HepG2 (cell line): ENCODE data around the gene BAIAP2L1. TPM values are rescaled to one million over a fixed set of nuclear protein-coding genes. Genes with fewer than 3 reads are reported as not detected.

Experiments used
- ATAC-seq: fragments of 200-7000 bp; cut with Tn5 transposase; 3 replicates; pipeline ENCODE4 v1.9.1; 2020; ENCODE audit warnings: mild to moderate bottlenecking, moderate library complexity
- BruUV-seq: library from RNA; stranded (reverse); fragments of 400-500 nt; replicated peaks from 2 replicates; lab custom pipeline; 2021; lab: Mats Ljungman, UMichigan
- CTCF ChIA-PET: fragments of 300-600 bp; formaldehyde crosslinking; extraction: SDS; loops from one replicate; lab custom pipeline; 2021; ENCODE audit warnings: low total read pairs, inconsistent platforms, low intra/inter-chr PET ratio; lab: Yijun Ruan, JAX
- POLR2A ChIA-PET: fragments of 350-600 bp; sonication (Branson Sonifier 250); formaldehyde crosslinking; loops from one replicate; lab custom pipeline; 2020; ENCODE audit warnings: antibody characterized with exemption, inconsistent platforms; lab: Yijun Ruan, JAX
- DNase-seq: peaks from one replicate; pipeline ENCODE4 v3.0.0-alpha.2; 2015; ENCODE audit warnings: low spot score
- FAIRE-seq: peaks from 3 replicates; lab custom pipeline; 2011; peaks lifted over from hg19 to GRCh38; lab: Jason Lieb, UNC
- H2AFZ ChIP-seq: one replicate; pipeline ENCODE4 v1.6.1; 2011; ENCODE audit warnings: low read length, inconsistent platforms
- H3K27ac ChIP-seq: fragments of 300-600 bp; 3 replicates; pipeline ENCODE4 v1.8.0; 2011; ENCODE audit warnings: mixed run types, mild to moderate bottlenecking, mixed read lengths, low read length, inconsistent platforms; ENCODE audit not compliant: insufficient read depth; ENCODE audit errors: extremely low read length
- H3K27me3 ChIP-seq, 2 experiments: fragments of 200-600 bp in 1 of 2; 2 replicates in 1 of 2; 3 replicates in 1 of 2; pipeline versions ENCODE4 v1.6.0 to v1.8.0; 2011; ENCODE audit warnings: low read length in 2 of 2, mild to moderate bottlenecking in 2 of 2, moderate library complexity in 2 of 2, inconsistent platforms in 1 of 2; ENCODE audit not compliant: insufficient read depth in 2 of 2, control insufficient read depth in 1 of 2
- H3K36me3 ChIP-seq, 2 experiments: fragments of 200-600 bp in 1 of 2; replicated peaks in 1 of 2; 2 replicates in 1 of 2; 3 replicates in 1 of 2; pipeline versions ENCODE4 v1.5.1 to v1.8.0; 2011; ENCODE audit warnings: low read length in 2 of 2, inconsistent platforms in 1 of 2; ENCODE audit not compliant: insufficient read depth in 2 of 2, control insufficient read depth in 1 of 2
- H3K4me1 ChIP-seq: 2 replicates; pipeline ENCODE4 v1.5.1; 2012; ENCODE audit warnings: low read length, inconsistent platforms; ENCODE audit not compliant: insufficient read depth
- H3K4me2 ChIP-seq: 2 replicates; pipeline ENCODE4 v1.6.0; 2011; ENCODE audit warnings: low read depth, low read length, inconsistent platforms
- H3K4me3 ChIP-seq, 3 experiments: fragments of 200-600 bp in 1 of 3; sonication (generic), shearing (Covaris generic) in 1 of 3; replicated peaks in 1 of 3; 2 replicates each; pipeline ENCODE4 v1.5.1; 2011 to 2016; ENCODE audit warnings: low read length in 3 of 3, inconsistent platforms in 2 of 3, low read depth in 2 of 3, mild to moderate bottlenecking in 2 of 3, control low read depth in 1 of 3, mixed read lengths in 1 of 3; ENCODE audit not compliant: insufficient read depth in 1 of 3
- H3K79me2 ChIP-seq: one replicate; pipeline ENCODE4 v1.6.1; 2011; ENCODE audit warnings: low read length, inconsistent platforms; ENCODE audit not compliant: insufficient read depth
- H3K9ac ChIP-seq: 2 replicates; pipeline ENCODE4 v1.6.0; 2011; ENCODE audit warnings: mild to moderate bottlenecking, low read depth, low read length, inconsistent platforms; ENCODE audit not compliant: insufficient read depth
- H3K9me3 ChIP-seq: 2 replicates; pipeline ENCODE4 v1.5.1; 2012; ENCODE audit warnings: mild to moderate bottlenecking, low read length
- H4K20me1 ChIP-seq: 2 replicates; pipeline ENCODE4 v1.6.0; 2011; ENCODE audit warnings: inconsistent platforms, mild to moderate bottlenecking, low read length, moderate library complexity; ENCODE audit not compliant: insufficient read depth
- ATAD3A ChIP-seq: sonication (generic); formaldehyde crosslinking; IDR thresholded peaks from 2 replicates; pipeline ENCODE4 v1.4.0; 2020; ENCODE audit warnings: missing genetic modification reagents
- GFI1 ChIP-seq: sonication (generic); formaldehyde crosslinking; IDR thresholded peaks from 2 replicates; pipeline ENCODE4 v1.5.0; 2020; ENCODE audit warnings: missing genetic modification reagents, mild to moderate bottlenecking, borderline replicate concordance
- MAFF ChIP-seq: IDR thresholded peaks from 2 replicates; pipeline ENCODE4 v1.6.1; 2011; ENCODE audit warnings: low read depth, low read length, improper control_type of control experiment
- MIER3 ChIP-seq: IDR thresholded peaks from 2 replicates; pipeline ENCODE4 v1.6.1; 2016; ENCODE audit warnings: missing compliant biosample characterization, borderline replicate concordance
- NFYB ChIP-seq: sonication (generic); formaldehyde crosslinking; IDR thresholded peaks from 2 replicates; pipeline ENCODE4 v1.4.0; 2020; ENCODE audit warnings: missing genetic modification reagents
- SRSF1 ChIP-seq: fragments of 200-400 bp; formaldehyde crosslinking; optimal IDR thresholded peaks from 2 replicates; pipeline ENCODE3; 2017; ENCODE audit warnings: mild to moderate bottlenecking, low read depth, low read length, moderate library complexity
- ZFP41 ChIP-seq: sonication (generic); formaldehyde crosslinking; IDR thresholded peaks from 2 replicates; pipeline ENCODE4 v1.4.0; 2020; ENCODE audit warnings: mild to moderate bottlenecking, missing genetic modification reagents, borderline replicate concordance
- ZNF124 ChIP-seq: sonication (generic); formaldehyde crosslinking; IDR thresholded peaks from 2 replicates; pipeline ENCODE4 v1.4.0; 2020; ENCODE audit warnings: missing genetic modification reagents
- ZNF367 ChIP-seq: sonication (generic); formaldehyde crosslinking; IDR thresholded peaks from 2 replicates; pipeline ENCODE4 v1.4.0; 2020; ENCODE audit warnings: missing genetic modification reagents, borderline replicate concordance
- ZNF644 ChIP-seq: IDR thresholded peaks from 2 replicates; pipeline ENCODE4 v1.6.1; 2016; ENCODE audit warnings: low read depth
- ZNF780A ChIP-seq: sonication (generic); formaldehyde crosslinking; IDR thresholded peaks from 2 replicates; pipeline ENCODE4 v1.8.0; 2022; ENCODE audit warnings: mild to moderate bottlenecking, missing genetic modification reagents, moderate library complexity
- WGBS: methylation state at CpG from one replicate; pipeline ENCODE4 v1.1.6; 2017; ENCODE audit warnings: low lambda C conversion rate; 5-methylcytosine and 5-hydroxymethylcytosine counted together
- in situ Hi-C: cut with HindIII; loops from 2 replicates; pipeline ENCODE4 v1.10.0; 2017; ENCODE audit warnings: low pct_unique_long_range_greater_than_20kb; ENCODE audit not compliant: extremely low pct_ligation_motif_present
- intact Hi-C: fragments of 100-400 bp; cut with micrococcal nuclease; formaldehyde crosslinking; loops from one replicate; pipeline ENCODE4 v1.10.0; 2022; ENCODE audit not compliant: unreplicated experiment
- polyA plus RNA-seq, 8 experiments: library from polyadenylated mRNA; depleted of rRNA in 3 of 8; stranded (reverse) in 7 of 8; unstranded in 1 of 8; fragments of >200 nt; fragmentation: Illumina TruSeq in 4 of 8; extraction: Trizol in 4 of 8; gene quantifications; 2 replicates each; pipeline versions ENCODE4 v1.2.1 to v1.2.3, GENCODE V29; 2011 to 2016; ENCODE audit warnings: low read depth in 4 of 8, missing spikeins in 1 of 8, mixed read lengths in 1 of 8; ENCODE audit not compliant: insufficient read depth in 1 of 8
- total RNA-seq, 5 experiments: library from RNA; depleted of rRNA; stranded (reverse); fragments of >200 nt; fragmentation: Illumina TruSeq; extraction: Trizol; gene quantifications; 2 replicates each; pipeline ENCODE4 v1.2.3, GENCODE V29; 2016; ENCODE audit warnings: low read depth in 1 of 5
- TF ChIP-seq, protein P1 (sequence below): sonication (generic); formaldehyde crosslinking; IDR thresholded peaks from 2 replicates; pipeline ENCODE4 v1.4.0; 2020; ENCODE audit warnings: missing genetic modification reagents, low read depth, mild to moderate bottlenecking, borderline replicate concordance
- TF ChIP-seq, protein P2 (sequence below): sonication (generic); formaldehyde crosslinking; IDR thresholded peaks from 2 replicates; pipeline ENCODE4 v1.5.1; 2020; ENCODE audit warnings: missing genetic modification reagents, mild to moderate bottlenecking, borderline replicate concordance
- TF ChIP-seq, protein P3 (sequence below): sonication (generic); formaldehyde crosslinking; IDR thresholded peaks from 2 replicates; pipeline ENCODE4 v1.4.0; 2020; ENCODE audit warnings: missing genetic modification reagents, mild to moderate bottlenecking, borderline replicate concordance
- TF ChIP-seq, protein P4 (sequence below): sonication (generic); formaldehyde crosslinking; IDR thresholded peaks from 2 replicates; pipeline ENCODE4 v1.5.1; 2020; ENCODE audit warnings: missing genetic modification reagents, mild to moderate bottlenecking, borderline replicate concordance
- TF ChIP-seq, protein P5 (sequence below): sonication (generic); formaldehyde crosslinking; IDR thresholded peaks from 2 replicates; pipeline ENCODE4 v1.4.0; 2020; ENCODE audit warnings: missing genetic modification reagents

BAIAP2L1 gene
- total and polyA plus RNA-seq, 2 of the 13 experiments (the other 11 are each of a cell fraction or from before 2014, with no cell fraction given), result 13.0 to 21.5 TPM

DNA sequence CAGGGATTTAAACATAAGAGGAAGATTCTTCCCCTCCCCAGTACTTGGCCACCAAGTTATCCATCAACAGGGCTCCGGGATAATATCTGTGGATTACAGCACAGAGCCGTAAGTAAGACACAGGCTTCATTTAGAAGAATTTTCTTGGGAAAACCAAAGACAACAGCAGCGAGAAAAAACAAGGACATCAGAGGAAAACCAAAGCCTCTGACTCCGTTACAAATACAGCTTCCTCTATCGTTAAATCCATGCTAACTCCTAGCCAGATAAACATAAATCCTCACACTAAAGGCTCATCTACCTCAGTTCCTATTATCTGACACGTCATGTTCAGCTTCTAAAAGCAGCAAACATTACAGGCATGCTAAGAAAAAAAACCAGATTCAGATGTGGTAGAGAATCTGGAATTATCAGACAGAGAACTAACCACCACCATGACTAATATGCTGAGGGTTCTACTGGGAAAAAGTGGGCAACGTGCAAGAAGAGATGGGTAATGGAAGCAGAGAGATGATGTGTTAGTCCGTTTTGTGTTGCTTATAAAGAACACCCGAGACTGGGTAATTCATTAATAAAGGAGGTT lies 71.0 kb downstream of the BAIAP2L1 start:
- ChIA-PET CTCF (no interaction called here), POLR2A (no interaction called here)
- Histone ChIP-seq H4K20me1 (no peaks in the 10 kb centered on the region), H3K9ac (no peak overlapping the region), H3K4me3 (no peak overlapping the region), H3K4me2 (no peak overlapping the region), H3K4me1 (no peaks in the 10 kb centered on the region), H3K27me3 (no peaks in the 10 kb centered on the region), H2AFZ (no peak overlapping the region), H3K79me2 (no peaks in the 10 kb centered on the region), H3K36me3 (peaks cover 0 to 8% of the 10 kb centered on the region in 2 experiments; a peak in 1 of 5 replicates), H3K27ac (no peak overlapping the region), H3K9me3 (no peaks in the 10 kb centered on the region)
- DNase-seq, result no peak
- 95% methylated on average over 9 of the region's 9 CpGs for WGBS
- FAIRE-seq, result no peak
- BruUV-seq, result no TSS peak
- ATAC-seq, result no peak
- intact Hi-C loops (no loop called here), in situ Hi-C loops (no loop called here)
- TF ChIP-seq ZNF367 (CRISPR knock-in tag) (no peak), ZNF124 (CRISPR knock-in tag) (no peak), NFYB (no peak), ZFP41 (CRISPR knock-in tag) (no peak), GFI1 (CRISPR knock-in tag) (no peak), ZNF644 (CRISPR knock-in tag) (no peak), MIER3 (no peak), ZNF780A (CRISPR knock-in tag) (no peak), MAFF (no peak), SRSF1 (no peak), ATAD3A (CRISPR knock-in tag) (no peak)
- TF ChIP-seq, protein P1, sequence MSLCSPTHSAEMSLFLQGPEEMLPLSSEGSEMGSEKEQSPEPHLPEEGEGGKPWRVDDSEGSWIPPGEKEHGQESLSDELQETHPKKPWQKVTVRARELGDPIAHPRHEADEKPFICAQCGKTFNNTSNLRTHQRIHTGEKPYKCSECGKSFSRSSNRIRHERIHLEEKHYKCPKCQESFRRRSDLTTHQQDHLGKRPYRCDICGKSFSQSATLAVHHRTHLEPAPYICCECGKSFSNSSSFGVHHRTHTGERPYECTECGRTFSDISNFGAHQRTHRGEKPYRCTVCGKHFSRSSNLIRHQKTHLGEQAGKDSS (CRISPR knock-in tag), result no peak
- TF ChIP-seq, protein P2, sequence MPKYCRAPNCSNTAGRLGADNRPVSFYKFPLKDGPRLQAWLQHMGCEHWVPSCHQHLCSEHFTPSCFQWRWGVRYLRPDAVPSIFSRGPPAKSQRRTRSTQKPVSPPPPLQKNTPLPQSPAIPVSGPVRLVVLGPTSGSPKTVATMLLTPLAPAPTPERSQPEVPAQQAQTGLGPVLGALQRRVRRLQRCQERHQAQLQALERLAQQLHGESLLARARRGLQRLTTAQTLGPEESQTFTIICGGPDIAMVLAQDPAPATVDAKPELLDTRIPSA (CRISPR knock-in tag), result no peak
- TF ChIP-seq, protein P3, sequence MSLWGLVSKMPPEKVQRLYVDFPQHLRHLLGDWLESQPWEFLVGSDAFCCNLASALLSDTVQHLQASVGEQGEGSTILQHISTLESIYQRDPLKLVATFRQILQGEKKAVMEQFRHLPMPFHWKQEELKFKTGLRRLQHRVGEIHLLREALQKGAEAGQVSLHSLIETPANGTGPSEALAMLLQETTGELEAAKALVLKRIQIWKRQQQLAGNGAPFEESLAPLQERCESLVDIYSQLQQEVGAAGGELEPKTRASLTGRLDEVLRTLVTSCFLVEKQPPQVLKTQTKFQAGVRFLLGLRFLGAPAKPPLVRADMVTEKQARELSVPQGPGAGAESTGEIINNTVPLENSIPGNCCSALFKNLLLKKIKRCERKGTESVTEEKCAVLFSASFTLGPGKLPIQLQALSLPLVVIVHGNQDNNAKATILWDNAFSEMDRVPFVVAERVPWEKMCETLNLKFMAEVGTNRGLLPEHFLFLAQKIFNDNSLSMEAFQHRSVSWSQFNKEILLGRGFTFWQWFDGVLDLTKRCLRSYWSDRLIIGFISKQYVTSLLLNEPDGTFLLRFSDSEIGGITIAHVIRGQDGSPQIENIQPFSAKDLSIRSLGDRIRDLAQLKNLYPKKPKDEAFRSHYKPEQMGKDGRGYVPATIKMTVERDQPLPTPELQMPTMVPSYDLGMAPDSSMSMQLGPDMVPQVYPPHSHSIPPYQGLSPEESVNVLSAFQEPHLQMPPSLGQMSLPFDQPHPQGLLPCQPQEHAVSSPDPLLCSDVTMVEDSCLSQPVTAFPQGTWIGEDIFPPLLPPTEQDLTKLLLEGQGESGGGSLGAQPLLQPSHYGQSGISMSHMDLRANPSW (CRISPR knock-in tag), result no peak
- TF ChIP-seq, protein P4, sequence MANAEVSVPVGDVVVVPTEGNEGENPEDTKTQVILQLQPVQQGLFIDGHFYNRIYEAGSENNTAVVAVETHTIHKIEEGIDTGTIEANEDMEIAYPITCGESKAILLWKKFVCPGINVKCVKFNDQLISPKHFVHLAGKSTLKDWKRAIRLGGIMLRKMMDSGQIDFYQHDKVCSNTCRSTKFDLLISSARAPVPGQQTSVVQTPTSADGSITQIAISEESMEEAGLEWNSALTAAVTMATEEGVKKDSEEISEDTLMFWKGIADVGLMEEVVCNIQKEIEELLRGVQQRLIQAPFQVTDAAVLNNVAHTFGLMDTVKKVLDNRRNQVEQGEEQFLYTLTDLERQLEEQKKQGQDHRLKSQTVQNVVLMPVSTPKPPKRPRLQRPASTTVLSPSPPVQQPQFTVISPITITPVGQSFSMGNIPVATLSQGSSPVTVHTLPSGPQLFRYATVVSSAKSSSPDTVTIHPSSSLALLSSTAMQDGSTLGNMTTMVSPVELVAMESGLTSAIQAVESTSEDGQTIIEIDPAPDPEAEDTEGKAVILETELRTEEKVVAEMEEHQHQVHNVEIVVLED (CRISPR knock-in tag), result no peak
- TF ChIP-seq, protein P5, sequence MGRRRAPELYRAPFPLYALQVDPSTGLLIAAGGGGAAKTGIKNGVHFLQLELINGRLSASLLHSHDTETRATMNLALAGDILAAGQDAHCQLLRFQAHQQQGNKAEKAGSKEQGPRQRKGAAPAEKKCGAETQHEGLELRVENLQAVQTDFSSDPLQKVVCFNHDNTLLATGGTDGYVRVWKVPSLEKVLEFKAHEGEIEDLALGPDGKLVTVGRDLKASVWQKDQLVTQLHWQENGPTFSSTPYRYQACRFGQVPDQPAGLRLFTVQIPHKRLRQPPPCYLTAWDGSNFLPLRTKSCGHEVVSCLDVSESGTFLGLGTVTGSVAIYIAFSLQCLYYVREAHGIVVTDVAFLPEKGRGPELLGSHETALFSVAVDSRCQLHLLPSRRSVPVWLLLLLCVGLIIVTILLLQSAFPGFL (CRISPR knock-in tag), result no peak
